Ovary (tissue), 9 donors: ENCODE results near the gene LMO4. TPM values are rescaled to one million over a fixed set of nuclear protein-coding genes. Genes with fewer than 3 reads are reported as not detected.

ENCODE experiments used
- DNase-seq, 5 donors: peaks; one replicate each; pipeline ENCODE4 v3.0.0-alpha.2; 2019 to 2020
- H3K27ac ChIP-seq, 2 donors: fragments of 200-600 bp; one replicate each; pipeline versions ENCODE4 v1.5.1 to v1.8.0; 2019 to 2022
- H3K27me3 ChIP-seq: fragments of 200-600 bp; one replicate; pipeline ENCODE4 v1.8.0; 2022
- H3K36me3 ChIP-seq: fragments of 200-600 bp; sonication (generic); one replicate; pipeline ENCODE4 v1.5.1; 2019
- H3K4me1 ChIP-seq: one replicate; pipeline ENCODE4 v1.8.1; 2013; ENCODE audit warnings: mild to moderate bottlenecking, moderate library complexity; ENCODE audit not compliant: insufficient read depth
- H3K4me3 ChIP-seq: fragments of 200-600 bp; sonication (generic); one replicate; pipeline ENCODE4 v1.5.1; 2017
- H3K9me3 ChIP-seq, 2 donors: fragments of 200-600 bp in 1 of 2; sonication (generic) in 1 of 2; one replicate each; pipeline versions ENCODE4 v1.5.1 to v1.8.1; 2013 to 2019; ENCODE audit warnings: mild to moderate bottlenecking in 1 of 2, moderate library complexity in 1 of 2
- EP300 ChIP-seq: sonication (generic); formaldehyde crosslinking; IDR thresholded peaks from one replicate; pipeline ENCODE4 v1.6.1; 2017; ENCODE audit warnings: antibody characterized with exemption
- POLR2A ChIP-seq: fragments of 450-650 bp; IDR thresholded peaks from one replicate; pipeline ENCODE4 v1.6.1; 2017; ENCODE audit warnings: antibody characterized with exemption, mild to moderate bottlenecking, moderate library complexity
- WGBS, 3 donors: extraction: QIAGEN DNeasy Blood & Tissue Kit in 1 of 3; methylation state at CpG; one replicate each; pipeline versions ENCODE4 v1.1.5 to v1.1.7; 2013 to 2017; 5-methylcytosine and 5-hydroxymethylcytosine counted together
- intact Hi-C, 4 donors: fragments of 100-400 bp; cut with DNase I; formaldehyde crosslinking; loops; one replicate each; pipeline versions ENCODE4 v1.11.0 to v1.15.1; 2022 to 2023
- polyA plus RNA-seq, 2 donors: library from polyadenylated mRNA; stranded (reverse); fragments of 200-250 nt in 1 of 2; fragments of 350-450 nt in 1 of 2; fragmentation: Illumina TruSeq in 1 of 2; extraction: RNeasy Lipid Tissue Mini Kit (QIAGEN cat#74804) in 1 of 2; gene quantifications; one replicate each; pipeline ENCODE4 v1.2.3, GENCODE V29; 2013 to 2014
- total RNA-seq, 7 donors: library from RNA; depleted of rRNA in 2 of 7; stranded (reverse); fragments of >200 nt in 2 of 7; fragmentation: NEBNext Ultra II Directional in 3 of 7; extraction: Animal tissue kit (Norgen Biotek cat#: 25700) in 3 of 7; gene quantifications; one replicate each; pipeline versions ENCODE4 v1.1.0 to v1.2.4, GENCODE V29; 2016 to 2023
- TF ChIP-seq, protein P1 (sequence below), 3 donors: fragments of 450-650 bp in 2 of 3; fragments of 200-600 bp in 1 of 3; IDR thresholded peaks; one replicate each; pipeline versions ENCODE4 v1.5.1 to v1.8.0; 2016 to 2022; ENCODE audit warnings: antibody characterized with exemption in 3 of 3, mild to moderate bottlenecking in 1 of 3
- donor health status: DM: no; HTN: no; CAD: no; lungs with moderate emphysema.
- donor health status: DM: no; HTN: no; CAD: no.
- donor health status: Bipolar disorder and iron deficiency.
- donor health status: DM: yes; HTN: yes; CAD: no.
- donor health status: DM: no; HTN: no; CAD: no.
- donor health status: DM: yes; HTN: yes; CAD: no.

The LMO4 gene
- total and polyA plus RNA-seq, 9 donors = 21.7 to 85.4 (median 42.2) TPM

DNA sequence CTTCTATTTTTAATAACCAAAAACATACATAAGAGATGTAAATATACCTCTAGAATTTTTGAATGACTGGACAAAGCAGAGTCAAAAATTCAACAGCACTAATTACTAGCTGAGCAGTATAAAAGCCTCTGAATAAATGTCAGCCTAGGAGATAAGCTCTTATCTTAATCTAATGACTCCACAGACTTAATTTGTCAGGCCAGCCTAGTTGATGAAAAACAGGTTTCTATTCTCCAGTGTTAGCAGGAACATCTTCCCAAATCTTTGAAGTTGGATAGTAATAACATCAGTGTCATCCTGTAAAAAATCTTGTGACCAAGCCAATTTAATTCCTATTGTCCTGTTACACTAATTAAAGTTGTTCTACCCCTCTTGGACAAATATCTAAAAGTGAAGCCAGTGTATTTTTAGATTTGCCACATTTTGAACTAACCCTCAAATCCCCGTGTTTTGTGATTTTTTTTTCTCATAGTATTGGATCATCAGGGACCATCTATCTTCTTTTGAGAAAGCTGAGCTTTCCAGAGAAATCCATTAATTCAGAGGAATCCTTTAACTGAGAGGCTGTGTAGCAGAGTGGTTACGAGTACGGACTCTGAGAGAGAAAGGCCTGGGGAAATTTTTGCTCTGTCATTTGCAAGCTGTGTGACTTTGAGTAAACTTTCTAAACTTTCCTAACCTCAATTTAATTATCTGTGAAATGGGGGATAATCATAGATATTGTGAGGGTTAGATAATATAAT lies 41.2 kb downstream of the LMO4 start:
- no peak for DNase-seq
- Histone ChIP-seq H3K27me3 (no peaks in the 10 kb centered on the region), H3K9me3 (no peaks in the 10 kb centered on the region), H3K36me3 (no peaks in the 10 kb centered on the region), H3K4me1 (no peaks in the 10 kb centered on the region), H3K4me3 (no peak overlapping the region), H3K27ac (no peak overlapping the region)
- no peak for TF ChIP-seq EP300
- TF ChIP-seq, protein P1, sequence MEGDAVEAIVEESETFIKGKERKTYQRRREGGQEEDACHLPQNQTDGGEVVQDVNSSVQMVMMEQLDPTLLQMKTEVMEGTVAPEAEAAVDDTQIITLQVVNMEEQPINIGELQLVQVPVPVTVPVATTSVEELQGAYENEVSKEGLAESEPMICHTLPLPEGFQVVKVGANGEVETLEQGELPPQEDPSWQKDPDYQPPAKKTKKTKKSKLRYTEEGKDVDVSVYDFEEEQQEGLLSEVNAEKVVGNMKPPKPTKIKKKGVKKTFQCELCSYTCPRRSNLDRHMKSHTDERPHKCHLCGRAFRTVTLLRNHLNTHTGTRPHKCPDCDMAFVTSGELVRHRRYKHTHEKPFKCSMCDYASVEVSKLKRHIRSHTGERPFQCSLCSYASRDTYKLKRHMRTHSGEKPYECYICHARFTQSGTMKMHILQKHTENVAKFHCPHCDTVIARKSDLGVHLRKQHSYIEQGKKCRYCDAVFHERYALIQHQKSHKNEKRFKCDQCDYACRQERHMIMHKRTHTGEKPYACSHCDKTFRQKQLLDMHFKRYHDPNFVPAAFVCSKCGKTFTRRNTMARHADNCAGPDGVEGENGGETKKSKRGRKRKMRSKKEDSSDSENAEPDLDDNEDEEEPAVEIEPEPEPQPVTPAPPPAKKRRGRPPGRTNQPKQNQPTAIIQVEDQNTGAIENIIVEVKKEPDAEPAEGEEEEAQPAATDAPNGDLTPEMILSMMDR (IDR thresholded peaks at IDR 0.05) = no peak
- no peak for TF ChIP-seq POLR2A
- 62 to 77% (median 69%) methylated on average over 3 of the region's 3 CpGs for WGBS, 3 donors
- intact Hi-C loops = no loop called here

DNA sequence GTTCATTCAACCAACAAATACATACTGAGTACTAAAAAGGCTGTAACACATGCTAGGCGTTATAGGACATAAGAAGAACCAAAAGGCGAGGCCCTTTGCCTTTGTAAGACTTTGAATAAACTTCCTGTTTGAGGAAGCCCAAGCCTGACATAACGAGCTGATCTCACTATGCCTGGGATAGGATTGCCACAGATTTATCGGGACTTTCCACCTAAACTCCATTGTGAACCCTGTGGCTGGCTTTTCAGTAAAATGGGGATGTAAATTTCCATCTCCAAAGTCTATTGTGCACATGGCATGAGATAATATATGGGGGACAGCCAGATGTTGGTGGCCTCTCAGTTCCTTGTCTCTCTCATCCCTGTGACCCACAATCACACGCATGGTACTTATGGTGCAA lies 41.9 kb downstream of the LMO4 start:
- no peaks in the 10 kb centered on the region for H3K36me3 ChIP-seq
- WGBS, 3 donors = 86 to 94% (median 92%) methylated on average over 5 of the region's 5 CpGs
- TF ChIP-seq, protein P1 (IDR thresholded peaks at IDR 0.05) = no peak
- TF ChIP-seq EP300 = no peak
- no peak for TF ChIP-seq POLR2A
- DNase-seq = no peak
- no peak overlapping the region for H3K4me3 ChIP-seq
- no peaks in the 10 kb centered on the region for H3K4me1 ChIP-seq
- H3K9me3 ChIP-seq = no peaks in the 10 kb centered on the region
- H3K27ac ChIP-seq = no peak overlapping the region
- intact Hi-C loops = no loop called here
- no peaks in the 10 kb centered on the region for H3K27me3 ChIP-seq

DNA sequence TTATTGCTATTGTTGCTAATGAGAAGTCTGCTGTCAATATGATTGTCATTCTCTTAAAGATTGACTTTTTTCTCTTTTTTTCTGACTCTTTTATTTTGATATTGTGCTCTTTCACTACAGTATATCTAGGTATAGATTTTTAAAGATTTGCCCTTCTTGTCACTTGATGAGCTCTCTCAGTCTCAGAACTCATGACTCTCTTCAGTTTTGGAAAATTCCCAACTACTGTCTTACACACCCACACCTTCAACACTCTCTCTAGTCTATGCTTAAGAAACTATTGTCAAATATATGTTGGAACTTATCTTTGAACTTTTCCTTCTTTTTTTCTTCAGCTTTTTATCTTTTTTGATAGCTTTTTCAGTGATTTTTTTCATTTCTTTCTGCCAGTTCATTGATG lies 50.6 kb downstream of the LMO4 start:
- DNase-seq = no peak
- H3K9me3 ChIP-seq = no peaks in the 10 kb centered on the region
- intact Hi-C loops = no loop called here
- no peaks in the 10 kb centered on the region for H3K36me3 ChIP-seq
- H3K4me3 ChIP-seq = no peak overlapping the region
- TF ChIP-seq, protein P1 (IDR thresholded peaks at IDR 0.05) = no peak
- TF ChIP-seq EP300 (no peak), POLR2A (no peak)
- no peaks in the 10 kb centered on the region for H3K4me1 ChIP-seq
- no peaks in the 10 kb centered on the region for H3K27me3 ChIP-seq
- H3K27ac ChIP-seq = no peak overlapping the region

DNA sequence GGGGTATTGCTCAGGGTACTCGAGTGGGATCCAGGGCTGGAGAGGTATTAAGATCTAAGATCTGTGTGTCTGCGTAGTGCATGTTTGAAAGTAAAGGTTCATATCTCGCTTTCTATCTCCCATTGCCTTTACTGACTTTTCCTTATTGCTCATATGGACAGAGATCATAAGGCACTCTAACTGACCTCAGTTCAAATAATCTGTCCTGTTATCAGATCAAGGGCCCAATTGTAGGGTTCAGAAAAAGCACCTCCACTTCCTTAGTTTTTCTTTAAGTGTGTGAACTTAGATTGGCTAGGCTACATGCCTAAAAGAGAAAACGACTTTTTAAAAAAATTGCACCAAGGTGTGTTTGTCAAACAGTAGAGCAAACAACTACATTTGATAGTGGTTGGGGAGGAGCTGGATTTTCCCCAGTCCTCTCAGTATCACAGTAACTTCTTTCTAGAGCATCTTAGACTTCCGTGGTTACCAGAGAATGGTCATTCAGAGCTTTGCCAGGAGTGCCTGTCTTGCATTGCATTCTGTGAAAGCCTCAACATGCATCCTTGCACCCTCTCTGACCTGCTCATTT lies 57.6 kb downstream of the LMO4 start:
- DNase-seq = no peak
- intact Hi-C loops = no loop called here
- H3K36me3 ChIP-seq = no peaks in the 10 kb centered on the region
- no peak overlapping the region for H3K27ac ChIP-seq
- TF ChIP-seq EP300 (no peak), POLR2A (no peak)
- TF ChIP-seq, protein P1 (IDR thresholded peaks at IDR 0.05) = no peak
- H3K9me3 ChIP-seq = no peaks in the 10 kb centered on the region
- WGBS, 3 donors = 85 to 90% (median 87%) methylated on average over 5 of the region's 5 CpGs
- no peaks in the 10 kb centered on the region for H3K27me3 ChIP-seq
- no peaks in the 10 kb centered on the region for H3K4me1 ChIP-seq
- no peak overlapping the region for H3K4me3 ChIP-seq
